ENCODE results near the gene TMC3. TPM values are rescaled to one million over a fixed set of nuclear protein-coding genes. Genes with fewer than 3 reads are reported as not detected.

TMC3 gene
- total RNA-seq, 1 donor from 2014 or later = not detected

DNA sequence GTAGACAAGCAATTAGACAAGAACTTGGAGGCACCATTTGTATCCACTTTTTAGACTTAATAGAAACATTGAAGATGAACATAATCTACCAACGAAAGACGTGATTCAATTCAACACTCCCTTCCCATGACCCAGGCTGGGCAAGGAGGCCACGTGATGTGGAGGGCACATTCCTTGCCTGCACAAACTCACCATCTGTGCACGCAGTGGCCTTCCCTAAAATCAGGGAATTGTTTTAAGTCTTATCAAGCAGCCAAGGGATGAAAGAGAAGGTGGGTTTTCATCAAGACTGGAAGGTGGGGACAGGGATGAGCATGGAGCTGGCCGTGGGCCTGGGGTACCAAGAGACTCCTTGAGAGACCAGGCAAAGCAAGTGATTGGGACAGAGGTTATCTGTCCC, 63.5 kb downstream of the TMC3 start:
- H3K4me1 Mint-ChIP-seq (ENCODE audit: low read depth) = peaks cover 40% of the 10 kb centered on the region
- H3K4me3 Mint-ChIP-seq (ENCODE audit: low read depth) = no peak overlapping the region
- peaks cover 90% of the 10 kb centered on the region for H3K36me3 Mint-ChIP-seq (ENCODE audit: low read depth)
- no peaks in the 10 kb centered on the region for H3K27me3 Mint-ChIP-seq (ENCODE audit: low read depth)
- no peak for DNase-seq (ENCODE audit: low spot score)
- H3K9me3 Mint-ChIP-seq = no peaks in the 10 kb centered on the region
- intact Hi-C loops (cut with micrococcal nuclease) = no loop called here
- H3K27ac Mint-ChIP-seq = no peak overlapping the region

DNA sequence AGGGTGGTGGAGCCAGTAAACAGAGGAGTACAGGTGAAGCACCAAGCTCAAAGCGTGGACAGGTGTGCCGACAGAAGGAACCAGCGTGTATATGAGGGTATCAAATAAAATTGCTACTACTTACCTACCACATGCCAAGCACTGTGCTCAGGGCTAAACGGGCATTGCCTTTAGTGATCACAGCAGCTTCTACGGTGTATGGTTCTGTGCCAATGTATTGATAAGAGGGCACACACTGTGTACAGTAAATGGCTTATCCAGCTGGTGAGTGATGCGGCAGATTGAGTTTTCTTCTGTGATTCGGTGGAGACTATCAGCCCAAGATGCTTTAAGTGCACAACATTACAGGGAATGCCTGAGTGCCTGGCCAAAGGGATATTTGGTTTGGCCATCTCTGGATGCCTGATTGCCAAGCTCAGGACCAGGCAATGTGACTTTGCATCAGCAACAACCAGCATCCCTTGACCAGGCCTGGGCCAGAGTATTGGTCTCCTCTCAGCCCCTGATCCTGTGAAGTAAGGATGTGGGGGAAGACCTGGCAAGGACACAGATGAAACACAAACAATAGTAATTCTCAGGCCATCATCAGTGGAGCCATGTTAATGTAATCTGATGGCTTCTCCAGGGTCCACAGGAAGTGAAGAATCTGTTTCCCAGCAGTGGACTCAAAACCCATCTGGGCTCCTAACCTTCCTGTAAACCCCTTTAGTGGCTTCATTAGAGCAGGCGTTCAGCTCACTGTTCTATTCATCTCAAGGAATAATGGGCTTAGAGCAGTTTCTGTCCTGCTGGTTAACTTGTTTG, 64.2 kb downstream of the TMC3 start:
- Mint-ChIP-seq H3K36me3 (ENCODE audit: low read depth) (peaks cover 88% of the 10 kb centered on the region), H3K27me3 (ENCODE audit: low read depth) (no peaks in the 10 kb centered on the region), H3K27ac (no peak overlapping the region), H3K4me1 (ENCODE audit: low read depth) (peaks cover 35% of the 10 kb centered on the region), H3K4me3 (ENCODE audit: low read depth) (no peak overlapping the region), H3K9me3 (no peaks in the 10 kb centered on the region)
- no peak for DNase-seq (ENCODE audit: low spot score)
- intact Hi-C loops (cut with micrococcal nuclease) = no loop called here

DNA sequence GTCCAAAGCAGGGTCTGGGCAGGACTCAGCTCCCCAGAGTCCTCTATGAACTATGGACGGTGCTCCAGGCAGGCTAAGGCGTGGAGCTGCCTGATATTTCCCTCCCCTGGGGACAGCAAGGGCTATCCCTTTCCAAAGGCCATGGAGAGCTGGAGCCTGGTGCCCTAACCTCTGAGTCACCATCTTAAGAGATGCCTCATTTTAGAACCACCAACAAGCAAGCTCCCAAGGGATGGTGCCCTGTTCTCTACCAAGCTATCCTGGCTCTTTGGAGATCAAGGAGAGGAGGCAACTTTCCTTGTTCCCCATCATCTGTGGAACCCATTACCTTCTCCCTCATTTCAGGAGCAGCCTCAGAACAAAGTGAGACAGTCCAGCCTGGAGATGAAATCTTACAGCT, 65.8 kb downstream of the TMC3 start:
- DNase-seq (ENCODE audit: low spot score) = no peak
- Mint-ChIP-seq H3K36me3 (ENCODE audit: low read depth) (peaks cover 96% of the 10 kb centered on the region), H3K4me3 (ENCODE audit: low read depth) (no peak overlapping the region), H3K9me3 (no peaks in the 10 kb centered on the region), H3K27ac (peak overlapping the region; percentile 28), H3K27me3 (ENCODE audit: low read depth) (no peaks in the 10 kb centered on the region), H3K4me1 (ENCODE audit: low read depth) (peaks cover 49% of the 10 kb centered on the region)
- intact Hi-C loops (cut with micrococcal nuclease) = no loop called here

DNA sequence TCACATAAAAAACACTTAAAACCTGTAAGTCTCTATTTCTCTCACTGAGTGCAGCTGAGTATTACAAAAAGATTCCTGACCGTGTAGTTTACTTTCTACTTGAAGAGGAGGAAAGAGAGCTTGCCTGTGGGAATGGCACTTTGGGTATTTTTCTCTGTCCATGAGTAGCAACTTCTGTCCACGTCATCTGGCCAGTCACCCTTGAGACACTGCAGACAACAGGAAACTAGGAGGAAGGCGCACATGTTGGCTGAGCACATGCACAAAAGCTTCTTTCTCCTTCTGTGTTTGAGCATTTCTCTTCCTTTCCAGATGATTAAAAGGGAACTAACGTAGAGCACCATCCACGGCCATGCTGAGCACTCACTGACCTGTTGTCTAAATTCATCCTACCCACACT, 69.8 kb downstream of the TMC3 start:
- no peaks in the 10 kb centered on the region for H3K27me3 Mint-ChIP-seq (ENCODE audit: low read depth)
- no peak for DNase-seq (ENCODE audit: low spot score)
- peak overlapping the region; percentile 73 for H3K27ac Mint-ChIP-seq
- H3K4me1 Mint-ChIP-seq (ENCODE audit: low read depth) = peaks cover 70% of the 10 kb centered on the region
- peak overlapping the region; percentile 96 for H3K4me3 Mint-ChIP-seq (ENCODE audit: low read depth)
- no peaks in the 10 kb centered on the region for H3K9me3 Mint-ChIP-seq
- intact Hi-C loops (cut with micrococcal nuclease) = loop anchor here (1.0 to 2.0 kb wide), 2 partner anchors 13 to 20 kb away; partner anchors contain the start of gene STARD5
- peaks cover 96% of the 10 kb centered on the region for H3K36me3 Mint-ChIP-seq (ENCODE audit: low read depth)

DNA sequence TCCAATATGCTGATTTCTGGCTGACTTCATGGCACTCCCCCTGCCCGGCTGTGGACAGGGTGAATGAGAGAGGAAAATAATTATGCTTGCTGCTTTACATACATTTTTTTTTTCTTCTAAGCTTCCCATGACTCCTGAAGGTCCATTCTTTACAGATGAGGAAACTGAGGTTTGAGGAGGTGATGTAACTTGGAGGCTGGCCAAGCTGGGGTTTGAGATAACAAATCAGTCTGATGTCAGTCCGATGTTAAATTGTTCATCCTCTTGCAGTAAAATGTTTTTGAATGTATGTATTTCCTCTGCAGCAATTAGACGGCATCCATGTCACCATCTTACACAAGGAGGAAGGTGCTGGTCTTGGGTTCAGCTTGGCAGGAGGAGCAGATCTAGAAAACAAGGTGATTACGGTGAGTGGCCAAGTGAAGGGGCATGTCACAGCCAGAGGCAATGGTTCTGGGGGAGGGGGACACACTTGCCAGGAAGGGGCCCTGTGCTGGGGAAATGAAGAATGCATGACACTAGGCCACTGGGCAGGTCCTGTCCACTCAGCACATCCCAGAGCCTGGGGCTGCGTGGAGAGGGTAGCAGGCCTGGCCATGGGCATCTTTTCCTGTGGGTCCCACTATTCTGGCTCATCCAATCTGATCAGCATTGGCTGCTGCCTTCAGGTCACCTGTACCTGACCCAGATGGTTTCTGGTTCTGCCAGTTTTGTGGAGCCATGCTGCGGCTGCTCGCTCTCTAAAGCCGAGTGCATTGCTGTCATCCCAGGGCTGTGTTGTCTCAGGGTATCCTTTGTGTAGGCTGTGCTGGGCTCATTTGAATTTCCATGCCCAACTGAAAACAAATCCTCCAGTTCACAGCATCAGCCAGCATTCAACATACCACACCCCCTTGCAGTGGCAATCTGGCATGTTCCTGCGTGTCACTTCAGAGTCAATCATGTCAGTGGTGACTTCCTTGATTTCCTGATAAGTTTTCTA, 70.5 kb downstream of the TMC3 start:
- Mint-ChIP-seq H3K4me1 (ENCODE audit: low read depth) (peaks cover 77% of the 10 kb centered on the region), H3K9me3 (no peaks in the 10 kb centered on the region), H3K4me3 (ENCODE audit: low read depth) (peak overlapping the region; percentile 96), H3K27me3 (ENCODE audit: low read depth) (no peaks in the 10 kb centered on the region), H3K36me3 (ENCODE audit: low read depth) (peaks cover 94% of the 10 kb centered on the region), H3K27ac (peak overlapping the region; percentile 74)
- intact Hi-C loops (cut with micrococcal nuclease) = loop anchor here (1.0 to 2.0 kb wide), 3 partner anchors 13 to 29 kb away; partner anchors contain the start of gene STARD5
- peak; percentile 38 for DNase-seq (ENCODE audit: low spot score)

DNA sequence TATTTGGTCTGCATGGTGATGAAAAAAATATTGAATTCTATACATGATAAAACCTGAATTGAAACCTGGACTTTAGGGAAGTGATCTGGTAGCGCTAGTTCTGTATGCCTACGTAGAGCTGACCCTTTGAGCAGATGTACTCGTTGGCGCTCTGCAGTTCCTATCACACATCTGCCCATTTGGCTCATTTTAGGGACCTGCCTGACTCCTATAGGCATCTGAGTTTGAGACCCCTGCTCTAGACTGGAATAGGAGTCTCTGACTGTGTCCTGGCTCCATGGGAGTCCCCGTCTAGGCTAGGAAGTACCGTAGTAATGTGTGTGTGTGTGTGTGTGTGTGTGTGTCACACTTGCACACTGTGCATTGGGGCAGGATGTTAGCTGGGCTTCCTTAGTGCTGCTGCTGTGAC, 71.3 kb downstream of the TMC3 start:
- intact Hi-C loops (cut with micrococcal nuclease) = loop anchor here (1.0 to 2.0 kb wide), 2 partner anchors 8 to 28 kb away; no protein-coding TSS in a partner anchor
- peak overlapping the region; percentile 74 for H3K27ac Mint-ChIP-seq

DNA sequence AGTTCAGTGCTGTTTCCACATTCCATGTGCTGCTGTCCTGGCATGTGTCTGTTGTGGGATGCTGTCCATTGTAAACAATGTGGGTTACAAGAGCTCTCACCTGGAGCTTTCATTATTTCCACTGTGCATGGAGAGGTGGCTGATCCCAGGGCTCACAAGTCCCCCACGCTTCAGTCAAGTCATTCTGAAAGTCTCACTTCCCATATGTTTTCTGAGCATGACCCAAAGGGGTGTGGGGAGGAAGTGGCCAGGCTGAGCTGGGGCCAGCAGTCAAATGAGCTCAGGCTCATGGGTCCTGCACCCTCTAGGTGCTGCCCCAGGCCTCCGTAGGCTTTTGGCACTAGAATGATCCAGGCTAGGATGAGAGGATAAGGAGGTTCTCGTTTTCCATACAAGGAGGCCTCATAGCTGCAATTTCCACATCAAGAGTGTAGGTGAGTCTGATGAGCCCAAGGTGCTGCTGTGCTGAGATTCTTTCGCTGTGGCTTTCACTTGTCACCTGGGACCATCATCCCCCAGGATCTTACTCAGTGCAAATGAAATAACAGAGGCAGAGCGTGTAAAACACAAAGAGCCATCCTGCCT, 72.1 kb downstream of the TMC3 start:
- intact Hi-C loops (cut with micrococcal nuclease) = loop anchor here (1.0 to 2.0 kb wide), 2 partner anchors 8 to 27 kb away; no protein-coding TSS in a partner anchor
- Mint-ChIP-seq H3K4me3 (ENCODE audit: low read depth) (peak overlapping the region; percentile 96), H3K27ac (peak overlapping the region; percentile 69), H3K27me3 (ENCODE audit: low read depth) (no peaks in the 10 kb centered on the region), H3K9me3 (no peaks in the 10 kb centered on the region), H3K36me3 (ENCODE audit: low read depth) (peaks cover 90% of the 10 kb centered on the region), H3K4me1 (ENCODE audit: low read depth) (peaks cover 84% of the 10 kb centered on the region)
- no peak for DNase-seq (ENCODE audit: low spot score)

More for the DNA sequence above, 71.3 kb downstream of the TMC3 start:
- Mint-ChIP-seq H3K36me3 (ENCODE audit: low read depth) (peaks cover 92% of the 10 kb centered on the region), H3K4me3 (ENCODE audit: low read depth) (peak overlapping the region; percentile 96), H3K27me3 (ENCODE audit: low read depth) (no peaks in the 10 kb centered on the region), H3K9me3 (no peaks in the 10 kb centered on the region), H3K4me1 (ENCODE audit: low read depth) (peaks cover 84% of the 10 kb centered on the region)
- DNase-seq (ENCODE audit: low spot score) = no peak

DNA sequence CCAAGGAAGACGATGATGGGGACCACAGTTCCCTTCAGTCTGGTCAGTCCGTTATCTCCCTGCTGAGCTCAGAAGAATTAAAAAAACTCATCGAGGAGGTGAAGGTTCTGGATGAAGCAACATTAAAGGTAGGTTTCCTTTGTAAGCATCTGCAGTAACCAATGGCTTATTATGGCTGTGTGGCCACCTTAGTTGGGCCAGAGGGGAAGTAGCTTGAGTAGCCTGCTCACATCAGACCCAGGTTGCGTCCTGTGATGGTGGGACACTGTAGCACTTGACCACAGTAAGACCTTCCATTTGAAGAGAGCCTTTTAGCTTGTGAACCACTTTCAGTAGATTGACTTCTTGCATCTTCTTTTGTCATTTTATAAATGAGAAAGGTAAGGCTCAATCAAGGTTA, 72.6 kb downstream of the TMC3 start:
- H3K27me3 Mint-ChIP-seq (ENCODE audit: low read depth) = no peaks in the 10 kb centered on the region
- no peak for DNase-seq (ENCODE audit: low spot score)
- H3K4me1 Mint-ChIP-seq (ENCODE audit: low read depth) = peaks cover 87% of the 10 kb centered on the region
- H3K27ac Mint-ChIP-seq = peak overlapping the region; percentile 69
- H3K36me3 Mint-ChIP-seq (ENCODE audit: low read depth) = peaks cover 87% of the 10 kb centered on the region
- H3K9me3 Mint-ChIP-seq = no peaks in the 10 kb centered on the region
- intact Hi-C loops (cut with micrococcal nuclease) = no loop called here
- peak overlapping the region; percentile 96 for H3K4me3 Mint-ChIP-seq (ENCODE audit: low read depth)

DNA sequence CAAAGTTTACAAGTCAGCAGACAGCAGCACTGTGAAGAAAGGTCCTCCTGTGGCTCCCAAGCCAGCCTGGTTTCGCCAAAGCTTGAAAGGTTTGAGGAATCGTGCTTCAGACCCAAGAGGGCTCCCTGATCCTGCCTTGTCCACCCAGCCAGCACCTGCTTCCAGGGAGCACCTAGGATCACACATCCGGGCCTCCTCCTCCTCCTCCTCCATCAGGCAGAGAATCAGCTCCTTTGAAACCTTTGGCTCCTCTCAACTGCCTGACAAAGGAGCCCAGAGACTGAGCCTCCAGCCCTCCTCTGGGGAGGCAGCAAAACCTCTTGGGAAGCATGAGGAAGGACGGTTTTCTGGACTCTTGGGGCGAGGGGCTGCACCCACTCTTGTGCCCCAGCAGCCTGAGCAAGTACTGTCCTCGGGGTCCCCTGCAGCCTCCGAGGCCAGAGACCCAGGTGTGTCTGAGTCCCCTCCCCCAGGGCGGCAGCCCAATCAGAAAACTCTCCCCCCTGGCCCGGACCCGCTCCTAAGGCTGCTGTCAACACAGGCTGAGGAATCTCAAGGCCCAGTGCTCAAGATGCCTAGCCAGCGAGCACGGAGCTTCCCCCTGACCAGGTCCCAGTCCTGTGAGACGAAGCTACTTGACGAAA, 74.3 kb downstream of the TMC3 start:
- no peak for DNase-seq (ENCODE audit: low spot score)
- no peaks in the 10 kb centered on the region for H3K9me3 Mint-ChIP-seq
- H3K4me3 Mint-ChIP-seq (ENCODE audit: low read depth) = peak overlapping the region; percentile 96
- H3K4me1 Mint-ChIP-seq (ENCODE audit: low read depth) = peaks cover 93% of the 10 kb centered on the region
- intact Hi-C loops (cut with micrococcal nuclease) = loop anchor here (10.0 kb wide), 1 partner anchor 495 kb away; no protein-coding TSS in a partner anchor
- peak overlapping the region; percentile 54 for H3K27ac Mint-ChIP-seq
- no peaks in the 10 kb centered on the region for H3K27me3 Mint-ChIP-seq (ENCODE audit: low read depth)
- peaks cover 78% of the 10 kb centered on the region for H3K36me3 Mint-ChIP-seq (ENCODE audit: low read depth)

DNA sequence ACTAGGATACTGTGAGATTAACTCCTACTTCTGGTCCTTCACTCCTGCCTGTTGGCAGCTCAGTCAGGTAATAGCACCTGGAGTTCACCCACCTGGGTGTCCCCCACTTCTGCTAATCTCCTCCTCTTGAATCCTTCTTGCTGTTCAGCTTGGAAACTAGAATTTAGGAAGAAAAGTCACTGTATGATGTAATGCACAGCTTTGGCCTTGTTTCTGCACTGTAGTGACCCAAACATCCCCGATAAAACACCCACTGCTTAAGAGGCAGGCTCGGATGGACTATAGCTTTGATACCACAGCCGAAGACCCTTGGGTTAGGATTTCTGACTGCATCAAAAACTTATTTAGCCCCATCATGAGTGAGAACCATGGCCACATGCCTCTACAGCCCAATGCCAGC, 74.9 kb downstream of the TMC3 start:
- Mint-ChIP-seq H3K27ac (peak overlapping the region; percentile 25), H3K27me3 (ENCODE audit: low read depth) (no peaks in the 10 kb centered on the region), H3K36me3 (ENCODE audit: low read depth) (peaks cover 72% of the 10 kb centered on the region), H3K9me3 (no peaks in the 10 kb centered on the region), H3K4me3 (ENCODE audit: low read depth) (peak overlapping the region; percentile 96), H3K4me1 (ENCODE audit: low read depth) (peaks cover 92% of the 10 kb centered on the region)
- intact Hi-C loops (cut with micrococcal nuclease) = loop anchor here (10.0 kb wide), 1 partner anchor 494 kb away; no protein-coding TSS in a partner anchor
- DNase-seq (ENCODE audit: low spot score) = no peak

DNA sequence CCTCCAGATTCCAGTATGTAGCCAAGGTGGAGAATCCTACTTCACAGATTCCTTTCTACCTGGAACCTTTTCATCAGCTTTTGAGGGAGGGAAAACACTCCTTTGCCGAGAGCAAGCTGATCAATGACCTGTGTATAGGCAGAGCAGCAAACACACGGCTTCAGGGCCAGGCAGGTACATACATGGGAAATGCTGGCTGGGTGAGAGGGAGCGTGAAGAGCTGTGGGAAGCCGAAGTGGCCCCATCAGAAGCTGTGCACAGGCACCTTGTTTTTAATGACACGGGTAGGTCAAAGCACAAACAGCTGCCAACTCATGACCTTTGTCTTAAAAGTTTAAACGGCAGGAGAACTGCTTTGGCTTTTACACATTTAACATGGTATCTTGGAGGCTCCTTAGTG, 75.4 kb downstream of the TMC3 start:
- DNase-seq (ENCODE audit: low spot score) = no peak
- H3K27ac Mint-ChIP-seq = peak overlapping the region; percentile 33
- no peaks in the 10 kb centered on the region for H3K9me3 Mint-ChIP-seq
- H3K27me3 Mint-ChIP-seq (ENCODE audit: low read depth) = no peaks in the 10 kb centered on the region
- H3K4me1 Mint-ChIP-seq (ENCODE audit: low read depth) = peaks cover 92% of the 10 kb centered on the region
- H3K36me3 Mint-ChIP-seq (ENCODE audit: low read depth) = peaks cover 66% of the 10 kb centered on the region
- intact Hi-C loops (cut with micrococcal nuclease) = loop anchor here (1.0 to 10.0 kb wide), 2 partner anchors 26 to 494 kb away; partner anchors contain the start of gene STARD5
- peak overlapping the region; percentile 96 for H3K4me3 Mint-ChIP-seq (ENCODE audit: low read depth)

Data from activated T-helper 2 cell treated with anti-CD3 and anti-CD28 coated beads, Interferon-gamma antibody, Interleukin-2, Interleukin-4, amounts not matched to agents 10 μg/mL and 5 μg/mL and 100 μg/mL, durations not matched to agents 14 hours and 24 hours and 36 hours (primary cell).